ENCODE data around the gene TMEM273. TPM values are rescaled to one million over a fixed set of nuclear protein-coding genes. Genes with fewer than 3 reads are reported as not detected.
A peak's percentile ranks its signal among the peaks of the same experiment; 100 is the strongest.

TMEM273 gene
- total RNA-seq, 4 donors from 2014 or later = 0.76 to 20.6 (median 7.1) TPM

GRCh38 chr10:49162761-49163310 lies 25.4 kb downstream of the TMEM273 start:
- DNase-seq = no peak
- intact Hi-C loops (cut with DNase I) = loop anchor here (10.0 kb wide), 1 partner anchor 498 kb away; no protein-coding TSS in a partner anchor

GRCh38 chr10:49162063-49162462 lies 26.1 kb downstream of the TMEM273 start:
- TF ChIP-seq CTCF (IDR thresholded peaks at IDR 0.05) (no peak), POLR2A (IDR thresholded peaks at IDR 0.05) (no peak)
- Histone ChIP-seq H3K27ac (no peak overlapping the region), H3K36me3 (peaks cover 0 to 17% (median 0%) of the 10 kb centered on the region in 3 donors), H3K4me3 (no peak overlapping the region), H3K4me1 (no peaks in the 10 kb centered on the region), H3K9me3 (no peaks in the 10 kb centered on the region), H3K27me3 (no peaks in the 10 kb centered on the region)
- no peak for DNase-seq
- intact Hi-C loops (cut with DNase I) = loop anchor here (10.0 kb wide), 1 partner anchor 497 kb away; no protein-coding TSS in a partner anchor
- 73 to 78% methylated on average over 5 of the region's 5 CpGs for WGBS, 2 donors

More at GRCh38 chr10:49162761-49163310, 25.4 kb downstream of the TMEM273 start:
- no peak overlapping the region for H3K4me3 ChIP-seq
- H3K27me3 ChIP-seq = no peaks in the 10 kb centered on the region
- 63 to 70% methylated on average over 1 to 5 of the region's 8 CpGs for WGBS, 2 donors
- no peaks in the 10 kb centered on the region for H3K9me3 ChIP-seq
- TF ChIP-seq POLR2A (IDR thresholded peaks at IDR 0.05) = no peak
- no peak for TF ChIP-seq CTCF (IDR thresholded peaks at IDR 0.05)
- peaks cover 0 to 3% (median 0%) of the 10 kb centered on the region in 3 donors for H3K4me1 ChIP-seq
- peaks cover 0 to 17% (median 0%) of the 10 kb centered on the region in 3 donors for H3K36me3 ChIP-seq
- H3K27ac ChIP-seq = no peak overlapping the region

- H3K4me1 ChIP-seq = no peaks in the 10 kb centered on the region
- H3K36me3 ChIP-seq = peaks cover 0 to 12% (median 0%) of the 10 kb centered on the region in 3 donors
- TF ChIP-seq POLR2A (IDR thresholded peaks at IDR 0.05) = no peak
- peak in 5 of 6 experiments; percentile 13 to 52 (median 25) for TF ChIP-seq CTCF (IDR thresholded peaks at IDR 0.05)
- H3K4me3 ChIP-seq = no peak overlapping the region
- no peaks in the 10 kb centered on the region for H3K27me3 ChIP-seq
- intact Hi-C loops (cut with DNase I) = loop anchor here (10.0 kb wide), 1 partner anchor 497 kb away; no protein-coding TSS in a partner anchor
- 30 to 47% methylated on average over 8 of the region's 8 CpGs for WGBS, 2 donors
- H3K9me3 ChIP-seq = no peaks in the 10 kb centered on the region
- H3K27ac ChIP-seq = no peak overlapping the region
- DNase-seq = no peak
These were observed 26.7 kb downstream of the TMEM273 start for GRCh38 chr10:49161411-49161997.

GRCh38 chr10:49160814-49161213 lies 27.4 kb downstream of the TMEM273 start:
- no peak for DNase-seq
- H3K36me3 ChIP-seq = peaks cover 0 to 6% (median 0%) of the 10 kb centered on the region in 3 donors
- H3K4me1 ChIP-seq = no peaks in the 10 kb centered on the region
- no peaks in the 10 kb centered on the region for H3K27me3 ChIP-seq
- no peak overlapping the region for H3K27ac ChIP-seq
- WGBS, 2 donors = 87 to 92% methylated on average over 5 of the region's 5 CpGs
- intact Hi-C loops (cut with DNase I) = loop anchor here (10.0 kb wide), 1 partner anchor 496 kb away; no protein-coding TSS in a partner anchor
- no peak for TF ChIP-seq CTCF (IDR thresholded peaks at IDR 0.05)
- no peak for TF ChIP-seq POLR2A (IDR thresholded peaks at IDR 0.05)
- no peaks in the 10 kb centered on the region for H3K9me3 ChIP-seq
- no peak overlapping the region for H3K4me3 ChIP-seq

GRCh38 chr10:49160110-49160509 lies 28.1 kb downstream of the TMEM273 start:
- no peak overlapping the region for H3K27ac ChIP-seq
- no peaks in the 10 kb centered on the region for H3K36me3 ChIP-seq
- intact Hi-C loops (cut with DNase I) = loop anchor here (10.0 kb wide), 1 partner anchor 495 kb away; no protein-coding TSS in a partner anchor
- H3K27me3 ChIP-seq = no peaks in the 10 kb centered on the region
- H3K4me1 ChIP-seq = no peaks in the 10 kb centered on the region
- WGBS, 2 donors = 78 to 81% methylated on average over 5 of the region's 5 CpGs
- no peak overlapping the region for H3K4me3 ChIP-seq
- H3K9me3 ChIP-seq = no peaks in the 10 kb centered on the region
- DNase-seq = no peak
- TF ChIP-seq POLR2A (IDR thresholded peaks at IDR 0.05) = no peak

Measured in esophagus squamous epithelium (tissue), 5 donors.